IMR-90 (cell line): ENCODE results near the gene ZNF493. TPM values are rescaled to one million over a fixed set of nuclear protein-coding genes. Genes with fewer than 3 reads are reported as not detected.

Source experiments
- ATAC-seq: fragments of 200-7000 bp; cut with Tn5 transposase; 2 replicates; pipeline ENCODE4 v1.9.1; 2020; ENCODE audit warnings: low read depth, mild to moderate bottlenecking, moderate library complexity
- BruUV-seq: library from RNA; stranded (reverse); fragments of 400-500 nt; replicated peaks from 2 replicates; lab custom pipeline; 2021; lab: Mats Ljungman, UMichigan
- CTCF ChIA-PET: fragments of 300-600 bp; formaldehyde crosslinking; extraction: SDS; loops from one replicate; lab custom pipeline; 2021; ENCODE audit warnings: antibody characterized with exemption; lab: Yijun Ruan, JAX
- POLR2A ChIA-PET: fragments of 300-600 bp; sonication (Branson Sonifier 250); formaldehyde crosslinking; loops from one replicate; lab custom pipeline; 2022; ENCODE audit warnings: antibody characterized with exemption; ENCODE audit not compliant: unreplicated experiment; lab: Charles Lee
- DNase-seq: peaks from one replicate; pipeline ENCODE4 v3.0.0; 2013
- H2AFZ ChIP-seq: replicated peaks from 2 replicates; pipeline ENCODE3; 2013; ENCODE audit warnings: low read length, mild to moderate bottlenecking; ENCODE audit not compliant: poor library complexity
- H2AK5ac ChIP-seq: 2 replicates; pipeline ENCODE4 v1.6.1; 2013; ENCODE audit warnings: low read depth, low read length, inconsistent platforms
- H2AK9ac ChIP-seq: replicated peaks from 2 replicates; pipeline ENCODE3; 2013; ENCODE audit warnings: mild to moderate bottlenecking, low read depth, low read length, moderate library complexity; ENCODE audit not compliant: poor library complexity
- H2BK120ac ChIP-seq: 2 replicates; pipeline ENCODE4 v1.6.1; 2013; ENCODE audit warnings: low read depth, low read length, inconsistent platforms
- H2BK15ac ChIP-seq: 3 replicates; pipeline ENCODE4 v1.6.1; 2013; ENCODE audit warnings: low read depth, low read length, inconsistent platforms
- H2BK20ac ChIP-seq: 2 replicates; pipeline ENCODE4 v1.6.1; 2013; ENCODE audit warnings: low read depth, mild to moderate bottlenecking, inconsistent platforms, low read length, moderate library complexity
- H2BK5ac ChIP-seq: 2 replicates; pipeline ENCODE4 v1.6.1; 2013; ENCODE audit warnings: mild to moderate bottlenecking, low read depth, low read length, inconsistent platforms; ENCODE audit not compliant: poor library complexity, severe bottlenecking
- H3K14ac ChIP-seq: replicated peaks from 2 replicates; pipeline ENCODE4 v1.6.1; 2013; ENCODE audit warnings: low read depth, low read length, inconsistent platforms
- H3K18ac ChIP-seq: 2 replicates; pipeline ENCODE4 v1.6.1; 2013; ENCODE audit warnings: low read depth, low read length, control low read depth
- H3K23ac ChIP-seq: 2 replicates; pipeline ENCODE4 v1.6.1; 2013; ENCODE audit warnings: low read depth, low read length, inconsistent platforms
- H3K27ac ChIP-seq: 2 replicates; pipeline ENCODE4 v1.5.1; 2013; ENCODE audit warnings: mild to moderate bottlenecking, control low read depth, low read length; ENCODE audit not compliant: insufficient read depth
- H3K27me3 ChIP-seq: 2 replicates; pipeline ENCODE4 v1.6.1; 2013; ENCODE audit warnings: low read length; ENCODE audit not compliant: control insufficient read depth, insufficient read depth
- H3K36me3 ChIP-seq: 2 replicates; pipeline ENCODE4 v1.6.1; 2013; ENCODE audit warnings: low read length, mixed read lengths; ENCODE audit not compliant: control insufficient read depth, insufficient read depth
- H3K4ac ChIP-seq: 2 replicates; pipeline ENCODE4 v1.6.1; 2013; ENCODE audit warnings: low read depth, low read length, inconsistent platforms
- H3K4me1 ChIP-seq: 2 replicates; pipeline ENCODE4 v1.6.1; 2013; ENCODE audit warnings: low read length, mixed read lengths; ENCODE audit not compliant: control insufficient read depth, insufficient read depth
- H3K4me2 ChIP-seq: 2 replicates; pipeline ENCODE4 v1.6.1; 2013; ENCODE audit warnings: low read depth, mild to moderate bottlenecking, control low read depth, low read length, moderate library complexity
- H3K4me3 ChIP-seq: 2 replicates; pipeline ENCODE4 v1.5.1; 2013; ENCODE audit warnings: low read depth, mild to moderate bottlenecking, control low read depth, low read length, moderate library complexity; ENCODE audit not compliant: insufficient read depth
- H3K56ac ChIP-seq: 2 replicates; pipeline ENCODE4 v1.6.1; 2013; ENCODE audit warnings: low read length, inconsistent platforms; ENCODE audit not compliant: insufficient read depth; ENCODE audit errors: extremely low read depth
- H3K79me1 ChIP-seq, 2 experiments: 2 replicates each; pipeline ENCODE4 v1.6.1; 2013; ENCODE audit warnings: low read length in 2 of 2, inconsistent platforms in 1 of 2, low read depth in 1 of 2
- H3K9ac ChIP-seq: 2 replicates; pipeline ENCODE4 v1.6.1; 2013; ENCODE audit warnings: low read depth, low read length, control low read depth
- H3K9me1 ChIP-seq: 2 replicates; pipeline ENCODE4 v1.6.1; 2013; ENCODE audit warnings: low read length, inconsistent platforms; ENCODE audit not compliant: insufficient read depth
- H3K9me3 ChIP-seq: 2 replicates; pipeline ENCODE4 v1.6.1; 2013; ENCODE audit warnings: low read length; ENCODE audit not compliant: control insufficient read depth, insufficient read depth
- H4K20me1 ChIP-seq: 2 replicates; pipeline ENCODE4 v1.6.1; 2013; ENCODE audit warnings: low read length, inconsistent platforms; ENCODE audit not compliant: insufficient read depth
- H4K5ac ChIP-seq: 2 replicates; pipeline ENCODE4 v1.6.1; 2013; ENCODE audit warnings: mild to moderate bottlenecking, low read depth, low read length, control low read depth
- H4K8ac ChIP-seq, 2 experiments: 2 replicates each; pipeline ENCODE4 v1.6.1; 2013; ENCODE audit warnings: low read depth in 2 of 2, low read length in 2 of 2, control low read depth in 1 of 2, inconsistent platforms in 1 of 2
- H4K91ac ChIP-seq: 2 replicates; pipeline ENCODE4 v1.6.1; 2013; ENCODE audit warnings: low read depth, low read length, inconsistent platforms; ENCODE audit not compliant: insufficient read depth
- BHLHE40 ChIP-seq: fragments of 150-350 bp; IDR thresholded peaks from 2 replicates; pipeline ENCODE4 v1.6.1; 2016; ENCODE audit warnings: mild to moderate bottlenecking, low read depth, low read length
- CHD1 ChIP-seq: IDR thresholded peaks from 2 replicates; pipeline ENCODE4 v1.6.1; 2012; ENCODE audit warnings: low read depth, low read length, improper control_type of control experiment
- MAFK ChIP-seq: IDR thresholded peaks from 2 replicates; pipeline ENCODE4 v1.6.1; 2012; ENCODE audit warnings: low read depth, low read length, improper control_type of control experiment
- WGBS, 2 experiments: methylation state at CpG; one replicate each; pipeline versions ENCODE4 v1.1.5 to v1.1.7; 2013; ENCODE audit warnings: missing lambda C conversion rate in 2 of 2; ENCODE audit not compliant: insufficient read length in 1 of 2; ENCODE audit errors: extremely low coverage in 2 of 2; 5-methylcytosine and 5-hydroxymethylcytosine counted together
- dilution Hi-C: fragments of 300-500 bp; cut with HindIII; formaldehyde crosslinking; loops from one replicate; pipeline ENCODE4 v1.14.3; 2018; ENCODE audit warnings: low sequenced_read_pairs; ENCODE audit not compliant: unreplicated experiment
- in situ Hi-C: fragments of 300-500 bp; cut with MboI; formaldehyde crosslinking; loops from 3 replicates; pipeline ENCODE4 v1.14.3; 2019; ENCODE audit warnings: low sequenced_read_pairs, inconsistent platforms, mixed read lengths
- intact Hi-C: fragments of 100-400 bp; cut with micrococcal nuclease; formaldehyde crosslinking; loops from 2 replicates; pipeline ENCODE4 v1.10.0; 2022
- polyA plus RNA-seq, 3 experiments: library from polyadenylated mRNA; depleted of rRNA; stranded (reverse); fragments of >200 nt; gene quantifications; 2 replicates each; pipeline ENCODE4 v1.2.3, GENCODE V29; 2012; ENCODE audit warnings: low replicate concordance in 1 of 3
- total RNA-seq: library from RNA; depleted of rRNA; stranded (reverse); fragments of >200 nt; gene quantifications from 2 replicates; pipeline ENCODE4 v1.2.3, GENCODE V29; 2012

The ZNF493 gene
- total and polyA plus RNA-seq, 2 of the 4 experiments (the other 2 are of a cell fraction) = 2.1 to 3.4 TPM

DNA sequence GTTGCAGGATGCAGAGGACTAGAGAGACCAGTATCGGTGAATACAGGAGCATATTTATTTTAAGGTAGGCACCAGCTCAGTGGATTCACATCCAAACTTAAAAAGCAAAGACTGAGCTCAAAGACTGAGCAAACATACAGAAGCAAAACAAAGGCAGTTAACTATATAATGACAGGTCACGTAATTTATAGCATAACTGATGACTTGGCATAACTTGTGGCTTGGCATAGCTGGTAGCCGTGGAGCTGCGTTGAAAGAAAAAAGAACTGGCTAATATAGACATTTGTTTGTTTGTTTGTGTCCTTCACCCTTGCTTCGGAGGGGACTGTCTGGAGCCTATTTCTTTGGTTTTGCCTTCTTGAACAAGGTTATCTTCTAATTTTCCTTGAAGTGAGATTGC, 33.7 kb downstream of the ZNF493 start:
- H4K8ac ChIP-seq = no peak overlapping the region
- H2BK20ac ChIP-seq = no peak overlapping the region
- H3K23ac ChIP-seq = no peak overlapping the region
- H3K36me3 ChIP-seq = no peaks in the 10 kb centered on the region
- no peaks in the 10 kb centered on the region for H4K20me1 ChIP-seq
- no peak overlapping the region for H3K4me2 ChIP-seq
- no peaks in the 10 kb centered on the region for H3K79me1 ChIP-seq
- intact Hi-C loops = loop anchor here (1.0 kb wide), 1 partner anchor 19 kb away; no protein-coding TSS in a partner anchor
- no peaks in the 10 kb centered on the region for H3K27me3 ChIP-seq
- POLR2A ChIA-PET = no interaction called here
- no peak overlapping the region for H3K9ac ChIP-seq
- CTCF ChIA-PET = no interaction called here
- no peak overlapping the region for H3K4me3 ChIP-seq
- H2BK5ac ChIP-seq = no peak overlapping the region
- 70% methylated on average over 2 of the region's 5 CpGs; no CpG with 5 or more reads in 1 of the 2 experiments for WGBS, 2 experiments
- no peak overlapping the region for H2BK120ac ChIP-seq
- H4K5ac ChIP-seq = no peak overlapping the region
- in situ Hi-C loops = no loop called here
- no peak overlapping the region for H4K91ac ChIP-seq
- H2AFZ ChIP-seq = no peak overlapping the region
- TF ChIP-seq MAFK = peak; percentile 69
- TF ChIP-seq CHD1 = no peak
- no peak for TF ChIP-seq BHLHE40
- no peak overlapping the region for H3K4ac ChIP-seq
- no peaks in the 10 kb centered on the region for H3K9me1 ChIP-seq
- no peak overlapping the region for H3K18ac ChIP-seq
- H3K14ac ChIP-seq = no peak overlapping the region
- H3K9me3 ChIP-seq = peaks cover 22% of the 10 kb centered on the region
- H2AK5ac ChIP-seq = no peak overlapping the region
- no TSS peak for BruUV-seq
- DNase-seq = no peak
- dilution Hi-C loops = no loop called here
- H2BK15ac ChIP-seq = no peak overlapping the region
- H3K56ac ChIP-seq = no peak overlapping the region
- no peak overlapping the region for H2AK9ac ChIP-seq
- no peaks in the 10 kb centered on the region for H3K4me1 ChIP-seq
- ATAC-seq = no peak
- no peak overlapping the region for H3K27ac ChIP-seq
